HG03196 (cell line): Measurements from ENCODE around the gene ARHGEF4.

Experiments
- ATAC-seq: cut with Tn5 transposase; IDR thresholded peaks from one replicate; pipeline ENCODE4 v1.9.1; 2021; ENCODE audit not compliant: unreplicated experiment

Gene ARHGEF4

GRCh38 chr2:130814931-130815680, 21.6 kb upstream of the ARHGEF4 start:
- ATAC-seq: no peak

DNA sequence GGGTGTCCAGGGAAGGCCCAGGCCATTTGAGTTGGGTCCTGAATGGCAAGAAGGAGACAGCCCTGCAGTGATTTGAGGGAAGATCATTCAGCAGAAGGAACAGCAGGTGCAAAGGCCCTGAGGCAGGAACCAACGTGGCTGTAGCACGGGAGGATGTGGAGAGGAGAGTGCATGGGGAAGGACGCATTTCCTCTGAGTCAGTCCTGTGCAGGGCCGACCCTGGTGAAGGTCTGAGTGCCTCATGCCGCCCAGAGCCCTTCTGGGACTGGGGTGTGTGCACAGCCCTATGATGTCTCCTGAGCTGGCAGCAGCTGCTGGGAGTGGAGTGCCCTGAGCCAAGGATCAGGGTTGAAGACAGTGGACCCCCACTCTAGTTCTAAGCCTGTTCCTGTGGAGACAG, 17.9 kb upstream of the ARHGEF4 start:
- no peak for ATAC-seq

- ATAC-seq: no peak
Measured at GRCh38 chr2:130819226-130819607, 17.5 kb upstream of the ARHGEF4 start.

- ATAC-seq: no peak
Measured at GRCh38 chr2:130819608-130820278, 17.0 kb upstream of the ARHGEF4 start.

DNA sequence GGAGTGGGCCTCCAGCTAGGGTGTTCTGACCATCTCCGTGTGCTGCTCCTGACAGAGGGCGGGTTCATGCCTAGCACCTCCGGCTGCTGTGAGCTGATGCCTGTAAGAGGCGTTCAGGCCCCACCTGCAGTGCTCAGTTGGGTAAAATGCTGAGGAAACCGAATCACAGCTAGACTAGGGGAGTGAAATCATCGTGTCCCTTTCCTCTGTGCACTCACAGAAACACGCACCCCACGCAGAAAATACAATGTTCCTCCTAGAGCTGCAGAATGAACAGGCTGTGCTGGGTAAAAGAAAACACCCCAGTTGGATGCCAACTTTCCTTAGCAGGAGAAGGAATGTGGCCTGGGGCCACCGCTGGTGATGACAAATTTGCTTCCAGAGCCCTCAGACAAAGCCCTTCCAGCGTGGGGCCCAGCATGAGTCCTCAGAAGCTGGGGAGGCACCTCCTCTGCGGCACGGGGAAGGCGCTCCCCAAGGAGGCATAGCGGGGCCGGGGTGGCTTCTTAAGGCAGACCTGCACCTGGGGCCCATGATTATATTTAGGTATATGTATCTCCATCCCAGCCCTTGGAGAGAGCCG, 16.3 kb upstream of the ARHGEF4 start:
- no peak for ATAC-seq

DNA sequence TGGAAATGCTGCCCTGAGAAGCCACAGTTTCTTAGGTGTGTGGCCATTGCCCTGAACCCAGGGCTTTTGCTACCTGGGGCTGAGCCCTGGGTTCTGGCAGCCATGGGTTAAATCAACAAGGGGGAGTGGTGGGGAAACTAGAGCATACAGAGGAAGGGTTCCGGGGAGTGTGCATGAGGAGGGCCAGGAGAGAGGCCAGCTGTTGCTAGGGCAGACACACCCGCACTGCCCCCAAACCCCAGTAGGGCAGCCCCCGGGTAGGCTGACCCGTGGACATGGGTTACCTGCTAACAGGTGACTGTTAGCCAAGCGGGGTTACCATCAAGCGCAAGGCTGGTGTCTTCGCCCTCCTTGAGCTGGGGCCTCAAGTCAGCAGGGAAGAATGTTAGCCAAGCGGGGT, 14.8 kb upstream of the ARHGEF4 start:
- ATAC-seq: no peak

GRCh38 chr2:130822766-130823165, 13.9 kb upstream of the ARHGEF4 start:
- ATAC-seq: no peak

- peak; percentile 21 for ATAC-seq
Measured at GRCh38 chr2:130823171-130823885, 13.4 kb upstream of the ARHGEF4 start.

GRCh38 chr2:130823886-130824491, 12.7 kb upstream of the ARHGEF4 start:
- peak; percentile 40 for ATAC-seq

- ATAC-seq: peak; percentile 81
Measured at GRCh38 chr2:130824492-130825061, 12.1 kb upstream of the ARHGEF4 start.

DNA sequence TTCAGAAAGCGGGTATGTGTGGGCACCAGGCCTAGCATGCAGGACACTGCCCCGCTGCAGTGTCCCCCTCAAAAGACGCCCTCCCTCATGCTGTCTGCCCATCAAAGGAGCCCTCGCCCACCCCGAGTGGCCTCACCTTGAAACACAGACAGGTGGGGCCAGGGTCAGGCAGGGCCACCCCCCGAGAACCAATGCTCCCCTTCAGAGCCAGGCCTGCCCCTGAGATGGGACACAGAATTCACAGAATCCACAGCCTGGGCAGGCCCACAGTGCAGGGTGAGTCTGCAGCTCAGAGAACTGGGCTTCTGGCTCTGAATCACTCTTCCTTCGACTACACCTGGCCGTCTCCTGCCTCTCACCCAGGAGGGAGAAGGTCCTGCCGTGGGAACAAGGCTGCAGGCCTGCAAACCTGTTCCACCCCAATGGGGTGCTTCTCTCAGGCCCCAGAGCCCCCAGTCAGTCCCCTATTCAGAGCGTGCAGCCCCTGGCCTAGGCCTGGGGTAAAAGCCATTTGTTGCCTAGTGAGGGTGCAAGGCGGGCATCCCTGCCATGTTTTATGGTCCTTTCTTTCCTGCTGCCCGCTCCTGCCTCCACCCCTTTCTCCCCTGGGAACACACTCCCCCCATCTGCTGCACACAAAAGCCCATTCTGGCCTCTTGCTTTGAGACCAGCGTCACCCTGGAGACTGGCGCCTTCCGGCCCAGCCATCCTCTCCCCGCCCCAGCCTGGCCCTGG, 11.3 kb upstream of the ARHGEF4 start:
- no peak for ATAC-seq

DNA sequence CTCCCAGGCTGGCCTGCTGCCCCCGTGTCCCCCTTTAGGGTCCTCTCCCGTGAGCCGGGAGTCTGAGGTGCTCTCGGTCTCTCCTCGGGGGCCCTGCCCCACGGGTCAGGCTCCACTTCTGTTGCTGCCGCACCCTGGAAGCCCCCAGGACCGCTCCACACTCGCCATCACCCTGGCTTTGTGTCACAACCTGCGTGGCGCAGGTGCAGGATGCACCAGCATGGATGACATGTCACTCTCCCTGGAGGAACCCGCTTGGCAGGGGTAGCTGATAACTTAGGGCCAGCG, 10.8 kb upstream of the ARHGEF4 start:
- ATAC-seq: no peak

DNA sequence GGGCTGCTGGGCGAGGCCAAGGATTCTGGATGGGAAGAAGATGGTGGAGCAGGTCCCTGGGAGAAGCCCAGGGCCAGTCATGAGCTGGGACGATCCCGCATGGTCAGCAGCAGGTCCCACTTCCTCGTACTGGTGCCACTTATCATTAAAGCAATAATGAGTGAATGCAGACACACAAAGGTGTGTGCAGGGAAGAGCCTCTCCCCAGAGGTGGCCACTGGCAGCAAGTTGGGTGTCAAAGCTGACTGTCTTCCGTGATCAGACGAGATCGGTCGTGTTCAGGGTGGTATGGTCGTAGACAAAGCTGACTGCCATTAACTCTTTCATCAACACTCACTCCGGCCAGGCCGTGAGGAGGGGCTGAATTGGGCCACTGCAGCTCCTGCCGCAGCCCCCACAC, 10.3 kb upstream of the ARHGEF4 start:
- no peak for ATAC-seq

- ATAC-seq: no peak
Measured at GRCh38 chr2:130826821-130827501, 9.8 kb upstream of the ARHGEF4 start.

GRCh38 chr2:130827502-130828251, 9.0 kb upstream of the ARHGEF4 start:
- no peak for ATAC-seq

GRCh38 chr2:130828461-130828860, 8.3 kb upstream of the ARHGEF4 start:
- ATAC-seq: no peak

- no peak for ATAC-seq
Measured at GRCh38 chr2:130829015-130829414, 7.7 kb upstream of the ARHGEF4 start.

DNA sequence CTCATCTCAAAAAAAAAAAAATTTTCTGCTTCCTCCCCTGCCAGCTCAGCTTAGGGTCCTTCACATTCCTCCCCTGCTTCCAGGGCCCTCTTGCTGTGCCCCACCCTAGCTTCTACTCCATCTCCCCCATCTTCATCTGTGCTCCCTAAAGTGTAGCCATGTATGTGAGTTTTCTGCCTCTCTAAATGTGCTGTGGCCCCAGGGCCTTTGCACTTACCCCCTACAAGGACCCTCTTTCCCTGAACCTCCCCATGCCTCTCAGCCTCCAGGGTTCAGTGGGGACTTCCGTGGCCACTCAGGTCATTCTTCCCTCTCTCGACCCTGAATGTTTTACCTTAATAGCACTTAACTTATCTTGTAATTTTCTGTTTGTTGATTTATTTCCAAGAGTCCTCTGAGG, 6.2 kb upstream of the ARHGEF4 start:
- ATAC-seq: no peak

DNA sequence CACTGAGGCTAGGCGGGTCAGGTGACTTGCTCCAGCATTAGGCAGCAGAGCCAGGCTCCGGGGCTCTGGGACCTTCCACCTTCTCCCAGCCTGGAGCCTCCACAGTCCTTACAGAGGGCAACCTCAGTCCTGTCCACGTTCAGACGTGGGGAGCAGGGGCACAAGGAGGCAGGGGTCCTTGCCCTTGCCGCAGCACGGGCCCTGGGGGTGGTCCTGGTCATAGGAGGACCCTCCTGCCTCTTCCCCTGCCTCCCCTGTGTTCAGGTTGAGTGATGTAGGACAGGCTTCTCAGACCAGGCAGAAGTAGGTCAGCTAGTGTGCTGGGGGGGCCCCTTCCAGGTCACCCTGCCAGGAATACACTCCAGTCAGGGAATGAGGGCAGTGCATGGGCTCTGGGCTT, 5.4 kb upstream of the ARHGEF4 start:
- no peak for ATAC-seq
